Sigmoid colon (tissue), 7 donors: ENCODE results near the gene AK5. TPM values are rescaled to one million over a fixed set of nuclear protein-coding genes. Genes with fewer than 3 reads are reported as not detected.

Experiments used
- DNase-seq: peaks from one replicate; pipeline ENCODE4 v3.0.0-alpha.2; 2019
- H3K27ac ChIP-seq, 4 donors: fragments of 200-600 bp; sonication (generic); one replicate each; pipeline ENCODE4 v1.5.1; 2016 to 2019; ENCODE audit warnings: mild to moderate bottlenecking in 1 of 4
- H3K27me3 ChIP-seq, 3 donors: fragments of 200-600 bp; sonication (generic); one replicate each; pipeline ENCODE4 v1.5.1; 2019; ENCODE audit warnings: mild to moderate bottlenecking in 1 of 3
- H3K36me3 ChIP-seq, 4 donors: fragments of 200-600 bp; sonication (generic); one replicate each; pipeline ENCODE4 v1.5.1; 2016 to 2019
- H3K4me1 ChIP-seq, 4 donors: fragments of 200-600 bp; sonication (generic); one replicate each; pipeline ENCODE4 v1.5.1; 2017 to 2019
- H3K4me3 ChIP-seq, 4 donors: fragments of 200-600 bp; sonication (generic); one replicate each; pipeline ENCODE4 v1.5.1; 2017 to 2019; ENCODE audit warnings: mild to moderate bottlenecking in 2 of 4, moderate library complexity in 1 of 4
- H3K9me3 ChIP-seq, 4 donors: fragments of 200-600 bp in 3 of 4; sonication (generic) in 3 of 4; one replicate each; pipeline versions ENCODE4 v1.5.1 to v1.6.1; 2013 to 2019
- CTCF ChIP-seq, 4 experiments: fragments of 450-650 bp in 3 of 4; fragments of 200-600 bp in 1 of 4; IDR thresholded peaks; one replicate each; pipeline ENCODE4 v1.5.1; 2016 to 2019; ENCODE audit warnings: antibody characterized with exemption in 4 of 4, mild to moderate bottlenecking in 3 of 4, moderate library complexity in 2 of 4
- EP300 ChIP-seq, 4 donors: sonication (generic); formaldehyde crosslinking; IDR thresholded peaks; one replicate each; pipeline ENCODE4 v1.6.1; 2017; ENCODE audit warnings: antibody characterized with exemption in 4 of 4
- POLR2A ChIP-seq, 2 donors: fragments of 450-650 bp; IDR thresholded peaks; one replicate each; pipeline ENCODE4 v1.6.1; 2016; ENCODE audit warnings: antibody characterized with exemption in 2 of 2, mild to moderate bottlenecking in 2 of 2, moderate library complexity in 2 of 2
- POLR2AphosphoS5 ChIP-seq, 4 donors: sonication (generic); formaldehyde crosslinking; IDR thresholded peaks; one replicate each; pipeline ENCODE4 v1.6.1; 2017; ENCODE audit warnings: antibody characterized with exemption in 4 of 4
- WGBS, 2 donors: extraction: QIAGEN DNeasy Blood & Tissue Kit; methylation state at CpG; one replicate each; pipeline ENCODE4 v1.1.7; 2013; 5-methylcytosine and 5-hydroxymethylcytosine counted together
- intact Hi-C: fragments of 100-400 bp; cut with DNase I; formaldehyde crosslinking; loops from one replicate; pipeline ENCODE4 v1.15.1; 2023
- polyA plus RNA-seq, 3 donors: library from polyadenylated mRNA; stranded (reverse); fragments of 200-250 nt; gene quantifications; one replicate each; pipeline ENCODE4 v1.2.3, GENCODE V29; 2013
- total RNA-seq, 4 donors: library from RNA; depleted of rRNA; stranded (reverse); fragments of >200 nt; gene quantifications; one replicate each; pipeline ENCODE4 v1.1.0, GENCODE V29; 2016
- donor health status: healthy with polysubstance abuse.
- donor health status: Bipolar disorder and iron deficiency.
- donor health status: healthy.

Gene AK5
- total and polyA plus RNA-seq, 7 donors: 0.33 to 6.1 (median 1.9) TPM; not detected in 1

GRCh38 chr1:77582905-77583304 lies 301.1 kb downstream of the AK5 start:
- H3K36me3 ChIP-seq: peaks cover 0 to 53% (median 9%) of the 10 kb centered on the region in 4 donors
- TF ChIP-seq POLR2A (IDR thresholded peaks at IDR 0.05) (no peak), POLR2AphosphoS5 (IDR thresholded peaks at IDR 0.05) (no peak)
- no peaks in the 10 kb centered on the region for H3K9me3 ChIP-seq
- 90 to 92% methylated on average over 4 of the region's 4 CpGs for WGBS, 2 donors
- DNase-seq: no peak
- intact Hi-C loops: loop anchor here (10.0 kb wide), 1 partner anchor 392 kb away; the partner anchor contains the start of gene FUBP1
- no peak overlapping the region for H3K4me3 ChIP-seq
- H3K27ac ChIP-seq: no peak overlapping the region
- no peaks in the 10 kb centered on the region for H3K4me1 ChIP-seq
- H3K27me3 ChIP-seq: no peaks in the 10 kb centered on the region

GRCh38 chr1:77583483-77583882 lies 301.7 kb downstream of the AK5 start:
- no peaks in the 10 kb centered on the region for H3K4me1 ChIP-seq
- H3K36me3 ChIP-seq: peaks cover 0 to 47% (median 9%) of the 10 kb centered on the region in 4 donors
- no peak overlapping the region for H3K27ac ChIP-seq
- DNase-seq: no peak
- no peaks in the 10 kb centered on the region for H3K27me3 ChIP-seq
- H3K9me3 ChIP-seq: no peaks in the 10 kb centered on the region
- TF ChIP-seq EP300 (IDR thresholded peaks at IDR 0.05) (no peak), CTCF (IDR thresholded peaks at IDR 0.05) (no peak)
- intact Hi-C loops: loop anchor here (10.0 kb wide), 1 partner anchor 391 kb away; the partner anchor contains the start of gene FUBP1
- H3K4me3 ChIP-seq: no peak overlapping the region
- 89 to 95% methylated on average over 2 of the region's 2 CpGs for WGBS, 2 donors

GRCh38 chr1:77584884-77585283 lies 303.1 kb downstream of the AK5 start:
- no peak overlapping the region for H3K27ac ChIP-seq
- H3K4me3 ChIP-seq: no peak overlapping the region
- intact Hi-C loops: loop anchor here (10.0 kb wide), 1 partner anchor 390 kb away; the partner anchor contains the start of gene FUBP1
- no peak for DNase-seq
- 87 to 95% methylated on average over 2 of the region's 2 CpGs for WGBS, 2 donors
- H3K36me3 ChIP-seq: peaks cover 0 to 33% (median 6%) of the 10 kb centered on the region in 4 donors
- H3K9me3 ChIP-seq: no peaks in the 10 kb centered on the region
- no peaks in the 10 kb centered on the region for H3K27me3 ChIP-seq
- TF ChIP-seq CTCF (IDR thresholded peaks at IDR 0.05) (no peak), POLR2AphosphoS5 (IDR thresholded peaks at IDR 0.05) (no peak), POLR2A (IDR thresholded peaks at IDR 0.05) (no peak), EP300 (IDR thresholded peaks at IDR 0.05) (no peak)
- no peaks in the 10 kb centered on the region for H3K4me1 ChIP-seq

- Histone ChIP-seq H3K27me3 (no peaks in the 10 kb centered on the region), H3K27ac (no peak overlapping the region), H3K4me3 (no peak overlapping the region), H3K4me1 (peaks cover 0 to 7% (median 3%) of the 10 kb centered on the region in 4 donors), H3K36me3 (peaks cover 0 to 24% (median 4%) of the 10 kb centered on the region in 4 donors), H3K9me3 (no peaks in the 10 kb centered on the region)
- no peak for DNase-seq
- no peak for TF ChIP-seq EP300 (IDR thresholded peaks at IDR 0.05)
- no peak for TF ChIP-seq POLR2A (IDR thresholded peaks at IDR 0.05)
- TF ChIP-seq CTCF (IDR thresholded peaks at IDR 0.05): no peak
- TF ChIP-seq POLR2AphosphoS5 (IDR thresholded peaks at IDR 0.05): no peak
- 82 to 89% methylated on average over 2 of the region's 2 CpGs for WGBS, 2 donors
- intact Hi-C loops: loop anchor here (10.0 kb wide), 1 partner anchor 389 kb away; the partner anchor contains the start of gene FUBP1
Observed at GRCh38 chr1:77585610-77586314, 303.9 kb downstream of the AK5 start.

GRCh38 chr1:77589231-77589630 lies 307.4 kb downstream of the AK5 start:
- Histone ChIP-seq H3K27me3 (no peaks in the 10 kb centered on the region), H3K9me3 (no peaks in the 10 kb centered on the region), H3K36me3 (no peaks in the 10 kb centered on the region), H3K27ac (no peak overlapping the region), H3K4me3 (no peak overlapping the region), H3K4me1 (peaks cover 0 to 7% (median 3%) of the 10 kb centered on the region in 4 donors)
- no peak for DNase-seq
- TF ChIP-seq EP300 (IDR thresholded peaks at IDR 0.05): no peak
- no peak for TF ChIP-seq POLR2AphosphoS5 (IDR thresholded peaks at IDR 0.05)
- no peak for TF ChIP-seq CTCF (IDR thresholded peaks at IDR 0.05)
- TF ChIP-seq POLR2A (IDR thresholded peaks at IDR 0.05): no peak
- intact Hi-C loops: loop anchor here (10.0 kb wide), 1 partner anchor 386 kb away; the partner anchor contains the start of gene FUBP1
- 89 to 97% methylated on average over 5 of the region's 5 CpGs for WGBS, 2 donors
